SKM-1 treated with dmso at 0.1 percent for 144 hours (cell line): ENCODE measurements around the gene LRRC8D.

Experiments
- DNase-seq: peaks from one replicate; lab custom pipeline; 2025; ENCODE audit not compliant: unreplicated experiment; lab: John Stamatoyannopoulos, UW

The LRRC8D gene

DNA sequence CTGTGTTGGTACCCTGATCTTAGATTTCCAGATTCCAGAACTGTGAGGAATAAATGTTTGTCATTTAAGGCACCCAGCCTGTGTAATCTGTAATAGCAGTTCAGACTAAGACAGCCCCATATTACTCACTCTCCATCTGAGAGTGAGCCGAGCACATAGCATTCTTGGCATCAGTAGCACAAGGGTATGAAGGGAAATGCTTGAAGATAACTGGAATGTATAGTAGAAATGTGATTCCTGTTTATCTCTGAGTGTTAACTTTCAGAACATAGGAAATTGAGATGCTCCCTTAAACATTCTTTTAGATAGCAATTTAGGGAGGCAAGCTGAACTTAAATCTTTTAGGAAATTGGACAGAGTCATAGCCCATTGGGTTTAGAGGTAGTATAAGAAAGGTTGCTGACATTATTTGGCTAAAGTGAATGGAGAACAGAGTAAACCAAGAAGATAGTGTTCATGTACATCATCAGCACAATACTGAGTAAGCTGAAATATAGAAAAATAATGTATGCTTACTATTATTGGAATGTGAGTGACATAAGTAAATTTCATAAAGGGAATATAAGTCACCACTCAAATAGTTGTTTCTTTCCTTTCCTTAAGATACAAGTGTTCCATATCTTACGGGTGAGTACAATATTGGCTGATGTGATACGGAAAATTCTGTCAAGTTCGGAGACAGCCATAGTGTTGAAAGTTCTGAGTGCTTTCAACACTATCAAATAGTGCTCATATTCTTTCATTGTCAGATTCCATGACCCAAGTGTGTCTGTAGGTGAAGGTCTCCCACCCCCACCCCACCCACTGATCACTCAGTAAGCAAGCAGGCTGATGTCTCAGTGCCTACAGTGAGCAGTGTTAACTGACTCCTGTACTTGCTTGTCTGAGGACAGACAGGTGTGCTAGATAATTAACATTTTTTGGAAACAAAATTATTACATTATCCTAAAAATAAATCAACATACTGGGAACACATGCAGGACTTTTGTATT lies 73.7 kb downstream of the LRRC8D start:
- DNase-seq = no peak

DNA sequence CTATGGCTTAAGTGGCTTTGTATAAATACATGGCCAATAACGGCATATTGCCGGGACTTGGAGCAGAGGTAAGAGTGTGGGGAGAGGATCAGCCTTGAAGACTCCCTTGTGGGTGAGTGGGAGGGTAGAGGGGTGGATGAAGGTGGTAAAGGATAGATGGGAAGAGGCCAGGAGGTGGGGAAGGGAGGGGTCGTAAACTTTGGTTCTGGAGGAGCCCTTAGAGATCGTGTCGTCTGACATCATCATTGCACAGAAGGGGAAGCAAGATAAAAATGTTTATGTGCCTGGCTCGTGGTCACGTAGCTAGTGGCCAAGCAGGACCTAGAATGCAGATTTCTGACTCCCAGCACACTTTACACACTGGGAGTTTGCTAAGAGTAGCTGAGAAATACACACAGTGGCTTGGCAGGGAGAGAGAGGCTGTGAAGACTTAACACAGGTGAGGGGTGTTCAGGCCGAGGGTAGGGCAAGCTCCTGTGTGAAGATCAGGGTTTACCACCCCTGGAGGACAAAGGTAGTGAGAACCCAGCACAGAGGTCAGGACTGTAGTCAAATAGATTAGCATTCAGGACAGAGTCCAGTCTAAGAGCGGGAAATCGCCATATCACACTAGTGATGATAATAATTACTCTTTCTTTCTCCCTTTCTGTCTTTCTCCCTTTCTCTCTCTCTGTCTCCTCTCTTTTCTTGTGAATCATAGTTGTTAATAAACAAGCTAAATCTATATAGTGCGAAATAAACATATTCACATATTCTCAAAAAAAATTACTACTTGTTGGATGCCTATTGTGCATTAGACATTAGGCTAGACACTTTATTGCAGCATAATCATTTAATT lies 75.5 kb downstream of the LRRC8D start:
- DNase-seq = no peak

DNA sequence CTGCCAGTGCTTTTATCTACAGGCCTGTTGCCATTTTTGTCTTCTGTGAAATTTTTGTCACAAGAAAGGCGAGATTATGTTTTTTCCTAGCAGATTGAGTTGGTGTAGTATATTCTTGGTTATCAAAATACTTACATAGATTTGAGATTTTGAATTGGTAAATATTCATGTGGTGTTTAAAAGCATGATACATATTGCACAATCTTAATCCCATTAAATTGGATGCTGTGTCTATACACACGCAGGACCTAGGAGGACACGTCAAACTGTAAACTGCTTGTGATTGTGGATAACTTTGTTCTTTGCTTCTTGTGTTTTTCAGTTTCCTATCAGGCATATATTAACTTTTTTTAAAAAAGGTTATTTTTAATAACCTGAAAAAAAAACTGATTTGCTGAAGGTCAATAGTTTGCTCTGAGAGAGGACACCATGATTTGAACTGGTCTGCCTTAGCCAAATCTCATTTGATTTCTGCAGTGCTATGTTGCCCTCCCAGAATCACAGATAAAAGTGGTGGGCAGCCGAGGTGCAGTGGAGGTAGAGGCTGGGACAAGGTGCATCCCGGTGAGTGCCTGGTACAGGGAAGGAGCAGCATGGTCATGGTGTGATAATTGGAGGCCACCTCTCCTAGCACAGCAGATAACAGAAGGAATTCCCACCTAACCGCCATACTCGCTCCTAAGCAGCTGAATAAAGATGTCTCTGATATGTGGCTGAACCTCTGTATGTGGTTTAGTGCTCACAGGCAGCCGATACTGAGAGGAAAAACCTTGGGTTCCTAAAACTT lies 76.7 kb downstream of the LRRC8D start:
- no peak for DNase-seq

DNA sequence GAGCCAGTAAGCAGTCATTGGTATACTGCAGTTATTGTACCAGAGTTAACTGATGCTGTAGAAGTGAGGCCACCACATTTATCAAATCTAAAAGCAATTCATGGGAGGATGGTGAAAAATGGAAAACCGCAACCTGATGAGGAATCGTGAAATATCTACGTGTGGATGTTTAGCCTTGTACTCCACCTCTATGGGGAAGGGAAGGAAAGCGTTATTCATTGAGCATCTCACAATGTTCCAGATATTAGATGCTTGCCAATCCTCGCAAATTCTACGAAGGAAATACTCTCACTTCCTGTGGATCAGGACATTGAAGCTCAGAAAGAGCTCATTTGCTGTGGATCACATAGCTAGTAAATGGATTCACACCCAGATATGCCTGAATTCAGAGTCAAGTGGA lies 77.3 kb downstream of the LRRC8D start:
- no peak for DNase-seq

DNA sequence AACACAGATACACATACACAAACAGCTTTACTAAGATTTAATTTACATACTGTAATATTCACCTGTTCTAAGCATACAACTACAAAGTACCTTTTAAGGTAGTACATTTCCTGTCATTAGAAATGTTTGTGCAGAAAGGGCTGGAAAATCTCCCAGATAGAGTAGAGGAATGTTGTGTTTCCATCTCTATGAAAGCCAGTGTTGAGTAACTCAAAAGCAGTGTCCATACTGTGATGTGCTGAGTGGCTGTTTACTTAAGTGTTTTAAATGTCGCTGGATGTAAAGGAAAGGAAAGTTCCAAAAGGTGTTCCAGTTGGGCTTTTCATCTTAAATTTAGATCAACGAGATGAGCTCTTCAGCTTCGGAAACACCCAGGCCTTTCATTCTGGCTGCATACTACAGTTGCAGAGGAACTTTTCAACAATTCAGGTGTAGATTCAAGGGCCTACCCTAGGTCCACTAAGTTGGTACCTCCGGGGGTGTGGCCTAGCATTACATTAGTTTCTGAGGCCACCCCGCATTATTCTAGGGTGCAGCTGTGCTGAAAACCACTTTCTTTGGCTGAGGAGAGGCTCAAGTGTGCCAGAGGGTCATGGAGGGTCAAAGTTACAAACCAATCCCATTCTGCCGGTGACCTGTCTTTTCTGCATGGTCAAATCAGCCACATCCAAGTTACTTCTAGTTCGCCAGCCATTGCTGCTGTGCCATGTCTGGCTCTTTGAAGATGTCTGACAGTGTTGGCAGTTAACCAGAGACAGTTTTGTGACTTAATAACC lies 78.1 kb downstream of the LRRC8D start:
- no peak for DNase-seq

DNA sequence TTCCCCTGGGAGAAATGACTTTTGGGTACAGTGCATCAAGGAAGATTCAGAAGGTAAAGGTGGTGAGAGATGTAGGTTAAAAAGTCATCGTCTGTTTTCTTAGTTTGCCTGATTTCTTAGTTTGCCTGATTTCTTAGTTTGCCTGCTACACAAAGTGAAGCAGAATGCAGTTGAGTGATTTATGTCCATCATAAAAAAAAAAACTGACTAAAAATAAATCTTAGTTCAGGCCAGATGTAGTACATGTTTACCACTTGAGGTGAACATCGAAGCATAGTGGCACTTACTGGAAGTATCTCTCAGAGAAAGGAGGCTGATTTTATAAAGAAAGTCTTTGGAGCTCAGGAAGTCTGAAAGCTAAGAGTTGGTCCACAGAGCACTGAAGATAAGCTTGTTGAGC lies 79.5 kb downstream of the LRRC8D start:
- DNase-seq = no peak

DNA sequence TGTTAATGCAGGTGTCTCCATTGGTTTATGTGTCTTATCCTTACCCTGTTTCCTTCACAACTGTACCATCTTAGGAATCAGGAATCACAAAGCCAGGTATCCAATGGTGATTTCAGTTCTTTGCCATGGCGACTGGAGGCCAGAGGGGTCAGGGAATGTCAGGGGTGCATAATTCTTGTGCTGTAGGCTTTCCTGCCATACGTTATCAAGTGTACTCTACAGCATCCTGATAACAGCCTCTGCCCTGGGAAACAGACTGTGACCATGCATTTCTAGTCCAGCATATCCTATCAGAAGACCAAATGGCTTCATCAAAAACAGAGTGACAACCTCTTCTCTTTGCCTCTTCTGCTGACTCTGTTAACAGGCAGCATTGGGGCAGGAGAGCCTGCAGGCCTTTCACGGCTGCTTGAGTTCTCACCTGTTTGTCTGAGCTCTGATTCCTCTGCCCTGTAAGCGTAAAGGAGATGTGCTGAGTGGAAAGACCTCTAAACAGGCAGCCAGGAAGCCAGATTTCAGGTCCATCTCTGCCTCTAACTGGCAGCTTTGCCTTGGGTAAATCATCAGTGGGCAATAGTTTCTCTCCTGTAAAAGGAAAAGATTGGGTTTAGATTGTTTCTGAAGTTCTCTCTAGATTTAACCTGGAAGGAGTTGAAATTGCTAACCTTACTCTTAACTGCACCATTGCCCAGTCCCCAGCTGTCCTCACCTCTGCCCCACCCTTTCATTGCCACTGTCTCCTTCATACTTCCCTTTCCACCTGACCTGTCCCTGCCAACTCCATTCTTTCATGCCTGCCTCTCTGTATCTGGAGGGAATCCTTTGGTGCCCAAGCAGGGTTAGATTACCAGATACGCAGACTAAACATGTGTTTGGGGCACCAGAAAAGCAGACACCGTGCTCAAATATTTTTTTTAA lies 80.2 kb downstream of the LRRC8D start:
- DNase-seq = no peak

DNA sequence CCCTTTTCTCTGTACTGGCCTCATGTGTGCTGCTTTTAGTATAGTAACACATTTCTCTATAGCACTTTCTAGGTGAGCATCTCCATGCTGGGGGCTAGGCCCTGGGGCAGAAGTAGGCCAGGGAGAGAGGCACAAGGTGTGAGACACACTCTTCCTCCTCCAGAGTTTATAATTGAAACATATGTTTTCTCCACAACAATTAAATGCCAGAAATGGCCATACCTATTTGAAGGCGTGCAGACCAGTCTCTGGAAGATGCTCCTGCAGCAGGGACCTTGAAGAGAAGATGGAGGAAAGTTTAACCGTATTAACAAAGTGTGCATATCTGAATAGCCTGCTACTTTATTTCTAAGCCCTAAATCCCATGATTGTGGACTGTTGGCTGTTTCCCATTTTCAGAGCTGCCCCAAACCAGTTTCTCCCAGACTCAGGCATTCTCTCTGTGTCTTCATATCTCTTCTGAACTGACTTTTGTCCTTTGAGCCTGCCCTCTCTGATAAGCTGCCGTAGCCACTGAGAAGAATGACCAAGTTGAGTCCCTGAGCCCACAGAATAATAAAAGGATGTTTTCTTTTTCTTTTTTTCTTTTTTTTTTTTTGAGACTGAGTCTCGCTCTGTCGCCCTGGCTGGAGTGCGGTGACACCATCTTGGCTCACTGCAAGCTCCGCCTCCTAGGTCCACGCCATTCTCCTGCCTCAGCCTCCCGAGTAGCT lies 81.3 kb downstream of the LRRC8D start:
- no peak for DNase-seq

DNA sequence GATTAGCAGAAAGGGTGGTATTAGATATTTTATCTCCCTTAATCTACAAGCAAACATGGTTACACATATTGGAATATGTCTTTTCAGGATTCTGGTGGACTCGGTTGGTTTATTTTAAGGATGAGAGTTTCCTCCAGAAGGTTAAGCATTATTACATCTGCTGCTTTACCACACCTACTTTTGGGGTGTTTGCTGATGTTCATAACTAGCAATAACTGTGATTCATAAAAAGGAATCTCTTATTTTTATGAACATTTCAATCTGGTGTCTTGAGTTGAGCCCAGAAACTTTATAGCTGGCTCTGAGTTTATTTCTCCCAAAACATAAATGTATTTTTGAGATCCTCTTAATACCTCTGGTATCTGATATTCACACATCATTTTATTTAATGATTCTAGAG lies 82.7 kb downstream of the LRRC8D start:
- no peak for DNase-seq

DNA sequence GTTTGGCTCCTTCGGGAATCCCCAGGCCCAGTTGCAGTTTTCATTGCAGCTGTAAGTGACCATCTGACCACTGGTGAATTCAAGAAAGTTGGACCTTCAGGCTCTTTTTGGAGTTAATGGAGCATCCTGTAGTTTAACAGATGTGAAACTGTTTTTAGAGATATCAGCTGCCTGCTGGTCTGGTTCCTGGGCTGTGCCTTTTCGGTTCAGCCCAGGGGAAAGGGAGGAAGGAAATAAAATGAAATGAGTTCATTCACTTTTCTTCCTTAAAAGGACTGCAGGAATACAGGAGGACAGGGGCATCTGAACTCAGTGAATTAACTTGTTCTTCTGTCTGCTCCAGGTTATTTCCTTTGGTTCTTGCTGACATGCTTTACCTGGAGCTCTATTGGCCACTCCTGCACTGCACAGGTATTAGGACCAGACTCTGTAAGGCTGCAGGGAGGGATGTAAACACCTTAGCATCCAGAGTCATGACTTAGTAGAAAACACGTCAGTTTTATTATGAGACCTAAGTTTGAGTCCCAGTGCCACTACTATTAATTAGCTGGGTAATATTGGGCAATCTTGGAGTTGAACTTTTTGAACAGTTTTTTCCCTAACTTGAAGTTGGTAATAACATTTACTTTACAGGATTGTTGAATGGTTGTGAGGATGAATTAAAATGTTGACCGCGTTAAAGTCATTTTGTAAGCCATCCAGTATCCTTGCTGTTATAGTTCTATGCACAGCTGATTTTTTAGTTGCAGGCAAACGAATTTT lies 83.6 kb downstream of the LRRC8D start:
- no peak for DNase-seq

DNA sequence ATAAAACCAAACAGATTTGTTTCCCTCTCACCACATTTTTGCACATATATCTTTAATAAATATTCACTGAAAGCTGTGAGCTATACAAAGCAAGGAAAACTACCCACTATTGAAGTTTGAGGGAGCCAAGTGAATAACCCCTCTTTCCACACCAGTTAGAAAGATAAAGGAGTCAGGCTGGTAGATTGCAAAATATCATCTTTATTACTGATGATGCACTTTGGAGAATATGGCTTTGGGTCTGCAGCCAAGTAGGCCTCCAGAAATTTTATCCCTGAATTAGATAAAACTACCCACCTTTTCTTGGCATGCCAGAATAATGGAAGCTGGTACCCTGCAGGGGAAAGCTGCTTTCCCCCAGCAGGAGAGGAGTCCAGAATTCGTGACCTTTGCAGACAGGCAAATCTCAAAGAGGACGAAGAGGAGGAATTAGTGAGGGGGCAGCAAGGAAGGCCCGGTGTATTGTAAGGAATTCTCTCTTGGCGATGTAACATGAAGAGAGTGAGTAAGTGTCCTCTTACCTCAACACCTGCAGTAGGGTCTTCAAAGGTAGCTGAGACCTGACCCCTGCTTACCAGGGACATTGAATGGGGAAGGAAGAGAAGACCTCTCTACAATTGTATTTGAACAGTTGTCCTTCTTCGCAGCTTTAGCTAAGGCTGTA lies 84.7 kb downstream of the LRRC8D start:
- no peak for DNase-seq

DNA sequence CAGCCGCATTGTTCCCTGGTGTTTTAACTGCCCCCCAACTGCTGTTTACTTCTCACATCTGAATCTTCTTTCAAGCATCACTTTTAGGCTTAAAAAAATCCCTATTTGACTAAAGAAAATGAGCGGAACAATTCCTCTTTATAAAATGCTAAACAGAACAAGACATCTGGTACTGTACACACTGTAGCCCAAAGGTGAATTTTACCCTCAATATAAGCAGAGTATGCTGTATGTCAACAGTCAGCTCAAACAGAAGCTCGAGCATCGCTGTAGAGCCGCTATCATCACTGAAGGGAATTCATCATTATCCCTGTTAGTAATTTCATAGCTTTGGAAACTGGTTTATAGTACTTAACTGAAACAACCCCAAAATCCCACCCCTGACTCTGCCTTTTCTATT lies 85.3 kb downstream of the LRRC8D start:
- no peak for DNase-seq

DNA sequence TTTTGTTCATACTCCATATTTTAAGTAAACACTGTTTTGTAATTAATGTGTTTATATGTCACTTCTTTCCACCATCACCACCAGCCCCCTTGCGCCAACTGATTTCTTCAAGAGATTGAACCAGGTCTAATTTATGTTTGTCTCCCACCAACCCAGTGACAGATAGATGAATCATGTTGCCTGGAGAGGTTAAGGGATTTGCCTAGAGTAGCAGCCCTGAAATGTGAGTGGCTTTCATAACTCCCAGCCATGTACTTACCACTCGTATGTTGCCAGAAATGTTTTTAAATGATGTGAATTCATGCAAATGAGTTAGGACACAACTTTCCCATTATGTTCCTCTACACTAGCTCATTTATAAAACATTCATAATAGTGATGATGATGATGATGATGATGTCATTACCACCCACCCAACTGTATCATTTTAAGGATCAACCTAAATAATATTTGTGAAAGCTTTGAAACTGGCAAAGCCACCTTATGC lies 86.9 kb downstream of the LRRC8D start:
- DNase-seq = no peak

DNA sequence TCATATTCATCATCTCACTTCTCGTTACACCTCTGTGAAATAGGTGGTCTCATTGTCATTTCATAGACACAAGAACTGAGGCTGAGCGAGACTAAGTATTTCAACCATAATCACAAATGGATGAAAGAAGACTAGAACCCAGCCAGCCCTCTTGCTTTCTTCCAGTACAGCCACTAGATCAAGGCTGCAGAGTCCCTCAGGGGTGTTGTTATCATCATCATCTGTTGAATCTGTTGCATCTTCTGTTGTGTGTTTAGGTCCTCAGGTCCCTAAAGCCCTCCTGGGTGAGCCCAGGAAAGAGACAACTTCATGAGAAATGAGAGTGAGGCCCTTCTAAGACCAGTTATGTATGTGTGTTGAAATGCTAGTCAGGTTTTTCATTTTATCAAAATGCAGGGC lies 87.4 kb downstream of the LRRC8D start:
- DNase-seq = no peak

DNA sequence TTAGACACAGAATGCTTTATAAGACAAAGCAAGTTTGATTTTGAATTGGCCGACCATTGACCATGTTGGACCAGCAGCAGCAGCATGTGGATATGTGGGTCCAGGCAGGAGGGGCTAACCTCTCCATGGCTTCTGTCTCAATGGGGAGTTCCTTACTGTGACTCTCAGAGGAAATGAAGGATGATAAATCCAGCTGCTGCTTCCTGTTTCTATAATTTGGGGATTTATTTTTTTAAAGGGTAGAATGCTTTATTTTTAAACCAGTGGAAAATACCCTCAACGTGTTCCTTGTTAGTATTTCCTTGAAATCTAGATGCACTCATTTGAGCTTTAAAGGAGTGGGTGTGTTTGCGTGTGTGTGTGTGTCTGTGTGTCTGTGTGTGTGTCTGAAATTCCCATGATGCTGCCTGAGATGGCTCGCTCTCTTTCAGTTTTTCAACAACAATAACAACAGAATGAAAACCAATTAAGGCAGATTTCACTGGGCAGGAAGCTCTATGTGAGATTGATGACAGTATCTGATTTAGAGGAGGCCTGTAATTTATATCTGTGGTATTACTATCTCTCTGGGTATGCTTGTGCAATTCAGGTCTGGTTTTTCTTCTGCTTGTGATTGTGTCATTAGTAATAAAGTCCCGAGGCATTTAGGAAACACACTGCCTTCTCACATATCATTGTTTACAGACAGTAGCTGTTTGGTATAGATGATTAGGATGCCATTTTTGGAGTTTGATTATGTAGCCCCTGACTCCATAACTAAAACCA lies 88.0 kb downstream of the LRRC8D start:
- no peak for DNase-seq

DNA sequence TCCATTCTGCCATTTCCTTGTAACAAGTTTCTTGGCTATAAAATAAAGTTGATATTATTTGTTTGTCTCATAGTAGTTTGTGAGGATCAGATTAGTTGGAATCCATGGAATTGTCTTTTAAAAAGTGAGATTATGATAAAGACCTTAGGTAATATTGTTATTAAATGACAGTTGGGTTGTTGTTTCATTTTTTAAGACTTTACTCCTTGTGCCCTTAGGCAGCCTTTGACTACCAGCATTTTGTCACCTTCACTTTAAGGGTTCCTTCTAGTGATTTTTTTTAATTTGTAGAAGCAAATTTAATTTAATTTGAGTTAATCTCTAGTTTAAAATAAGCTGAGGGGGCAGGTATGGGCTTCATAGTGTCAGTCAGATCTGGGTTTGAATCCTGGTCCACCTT lies 89.4 kb downstream of the LRRC8D start:
- no peak for DNase-seq

DNA sequence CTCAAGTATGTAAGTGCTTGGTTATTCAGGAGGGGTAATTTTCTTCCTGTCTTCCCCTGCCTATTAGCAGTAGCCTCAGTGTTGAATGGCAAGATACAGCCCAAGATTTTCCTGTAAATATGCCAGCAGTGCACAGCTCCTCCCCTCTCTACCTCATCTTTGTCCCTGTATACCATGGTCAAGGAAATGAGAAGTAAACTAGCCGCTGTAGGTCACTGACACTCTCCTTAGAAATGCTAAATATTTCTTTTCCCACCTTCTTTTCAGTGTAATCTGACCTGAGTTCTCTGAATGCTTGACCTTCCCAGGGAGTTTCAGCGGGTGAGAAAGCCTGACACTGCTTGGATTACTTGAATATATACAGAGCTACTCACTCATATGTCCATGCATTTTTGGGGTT lies 89.9 kb downstream of the LRRC8D start:
- no peak for DNase-seq
